Adrenal gland (tissue), 5 donors: ENCODE data around the gene PLEKHM2.

ENCODE experiments used
- POLR2A ChIP-seq, 2 donors: fragments of 450-650 bp; IDR thresholded peaks; one replicate each; pipeline ENCODE4 v1.6.1; 2017; ENCODE audit warnings: antibody characterized with exemption in 2 of 2, mild to moderate bottlenecking in 2 of 2, moderate library complexity in 1 of 2
- TF ChIP-seq, protein P1 (sequence below), 6 experiments: fragments of 450-650 bp in 4 of 6; fragments of 200-600 bp in 2 of 6; sonication (generic) in 1 of 6; IDR thresholded peaks; 1 replicate in 5 of 6; 2 replicates in 1 of 6; pipeline versions ENCODE4 v1.5.1 to v1.8.0; 2016 to 2021; ENCODE audit warnings: antibody characterized with exemption in 6 of 6, mild to moderate bottlenecking in 2 of 6, moderate library complexity in 1 of 6
- donor health status: DM: no; HTN: no; CAD: no.

DNA sequence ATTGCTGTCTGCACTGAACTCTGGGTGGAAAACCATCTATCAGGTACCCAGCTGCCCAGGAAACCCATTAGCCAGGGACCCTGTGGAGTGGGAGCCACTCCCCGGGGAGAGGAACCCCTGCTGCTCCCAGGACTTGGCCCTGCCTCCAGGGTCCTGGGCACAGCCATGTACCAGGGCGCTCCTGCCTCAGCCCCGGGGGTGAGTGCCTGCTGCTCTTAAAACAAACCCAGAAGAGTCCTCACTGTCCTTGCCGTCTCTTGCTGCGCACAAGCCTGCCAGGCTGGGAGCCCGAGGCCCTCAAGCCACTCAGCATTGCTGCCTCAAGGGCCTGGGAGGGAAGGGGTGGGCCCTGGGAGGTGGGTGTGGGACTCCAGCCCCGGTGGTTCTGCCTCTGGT is 48.6 kb downstream of the PLEKHM2 start:
- TF ChIP-seq, protein P1, sequence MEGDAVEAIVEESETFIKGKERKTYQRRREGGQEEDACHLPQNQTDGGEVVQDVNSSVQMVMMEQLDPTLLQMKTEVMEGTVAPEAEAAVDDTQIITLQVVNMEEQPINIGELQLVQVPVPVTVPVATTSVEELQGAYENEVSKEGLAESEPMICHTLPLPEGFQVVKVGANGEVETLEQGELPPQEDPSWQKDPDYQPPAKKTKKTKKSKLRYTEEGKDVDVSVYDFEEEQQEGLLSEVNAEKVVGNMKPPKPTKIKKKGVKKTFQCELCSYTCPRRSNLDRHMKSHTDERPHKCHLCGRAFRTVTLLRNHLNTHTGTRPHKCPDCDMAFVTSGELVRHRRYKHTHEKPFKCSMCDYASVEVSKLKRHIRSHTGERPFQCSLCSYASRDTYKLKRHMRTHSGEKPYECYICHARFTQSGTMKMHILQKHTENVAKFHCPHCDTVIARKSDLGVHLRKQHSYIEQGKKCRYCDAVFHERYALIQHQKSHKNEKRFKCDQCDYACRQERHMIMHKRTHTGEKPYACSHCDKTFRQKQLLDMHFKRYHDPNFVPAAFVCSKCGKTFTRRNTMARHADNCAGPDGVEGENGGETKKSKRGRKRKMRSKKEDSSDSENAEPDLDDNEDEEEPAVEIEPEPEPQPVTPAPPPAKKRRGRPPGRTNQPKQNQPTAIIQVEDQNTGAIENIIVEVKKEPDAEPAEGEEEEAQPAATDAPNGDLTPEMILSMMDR (IDR thresholded peaks at IDR 0.05), result no peak
- TF ChIP-seq POLR2A (IDR thresholded peaks at IDR 0.05), result no peak
